Keratinocyte (primary cell): Measurements from ENCODE around the gene STEAP1.

Experiments
- EZH2 ChIP-seq: IDR thresholded peaks from one replicate; pipeline ENCODE4 v1.6.1; 2012; ENCODE audit warnings: inconsistent platforms, mild to moderate bottlenecking, low read length, moderate library complexity
- TF ChIP-seq, protein P1 (sequence below), 3 experiments: IDR thresholded peaks in 1 of 3; conservative IDR thresholded peaks in 1 of 3; optimal IDR thresholded peaks in 1 of 3; 2 replicates in 2 of 3; 3 replicates in 1 of 3; pipeline versions ENCODE3 to v1.5.1; 2011; ENCODE audit warnings: low read length in 3 of 3, mild to moderate bottlenecking in 3 of 3, moderate library complexity in 2 of 3, control low read depth in 1 of 3, inconsistent platforms in 1 of 3; ENCODE audit not compliant: insufficient read depth in 2 of 3; ENCODE audit errors: extremely low read depth in 1 of 3

- TF ChIP-seq, protein P1, sequence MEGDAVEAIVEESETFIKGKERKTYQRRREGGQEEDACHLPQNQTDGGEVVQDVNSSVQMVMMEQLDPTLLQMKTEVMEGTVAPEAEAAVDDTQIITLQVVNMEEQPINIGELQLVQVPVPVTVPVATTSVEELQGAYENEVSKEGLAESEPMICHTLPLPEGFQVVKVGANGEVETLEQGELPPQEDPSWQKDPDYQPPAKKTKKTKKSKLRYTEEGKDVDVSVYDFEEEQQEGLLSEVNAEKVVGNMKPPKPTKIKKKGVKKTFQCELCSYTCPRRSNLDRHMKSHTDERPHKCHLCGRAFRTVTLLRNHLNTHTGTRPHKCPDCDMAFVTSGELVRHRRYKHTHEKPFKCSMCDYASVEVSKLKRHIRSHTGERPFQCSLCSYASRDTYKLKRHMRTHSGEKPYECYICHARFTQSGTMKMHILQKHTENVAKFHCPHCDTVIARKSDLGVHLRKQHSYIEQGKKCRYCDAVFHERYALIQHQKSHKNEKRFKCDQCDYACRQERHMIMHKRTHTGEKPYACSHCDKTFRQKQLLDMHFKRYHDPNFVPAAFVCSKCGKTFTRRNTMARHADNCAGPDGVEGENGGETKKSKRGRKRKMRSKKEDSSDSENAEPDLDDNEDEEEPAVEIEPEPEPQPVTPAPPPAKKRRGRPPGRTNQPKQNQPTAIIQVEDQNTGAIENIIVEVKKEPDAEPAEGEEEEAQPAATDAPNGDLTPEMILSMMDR (optimal IDR thresholded peaks at IDR 0.05 in 1 of 3, IDR thresholded peaks at IDR 0.05 in 1 of 3, conservative IDR thresholded peaks at IDR 0.05 in 1 of 3; ENCODE audit: extremely low read depth in 1 of 3, insufficient read depth in 2 of 3, low read length in 3 of 3) = no peak
- no peak for TF ChIP-seq EZH2
Observed at GRCh38 chr7:90178679-90179278, 24.5 kb downstream of the STEAP1 start.
